Neural cell (in vitro differentiated cells): ENCODE results near the gene LPP.

ENCODE experiments used
- EP300 ChIP-seq: fragments of 450-650 bp; conservative IDR thresholded peaks from 2 replicates; pipeline ENCODE4 v1.6.1; 2014; ENCODE audit warnings: antibody characterized with exemption, mild to moderate bottlenecking, moderate library complexity; ENCODE audit not compliant: poor library complexity, severe bottlenecking
- EZH2 ChIP-seq: fragments of 200-600, 300-800 bp; shearing (Covaris generic), sonication (generic); IDR thresholded peaks from 2 replicates; pipeline ENCODE4 v1.6.1; 2014; ENCODE audit warnings: antibody characterized with exemption, low read length, borderline replicate concordance, mild to moderate bottlenecking; ENCODE audit not compliant: insufficient read depth, poor library complexity, severe bottlenecking
- POLR2AphosphoS5 ChIP-seq: IDR thresholded peaks from 2 replicates; pipeline ENCODE4 v1.6.1; 2012
- RAD21 ChIP-seq: fragments of 450-650 bp; conservative IDR thresholded peaks from 2 replicates; pipeline ENCODE4 v1.6.1; 2014; ENCODE audit warnings: antibody characterized with exemption, mild to moderate bottlenecking, moderate library complexity
- TAF1 ChIP-seq: IDR thresholded peaks from 2 replicates; pipeline ENCODE4 v1.6.1; 2012; ENCODE audit warnings: low read depth
- TF ChIP-seq, protein P1 (sequence below): fragments of 450-650 bp; IDR thresholded peaks from 2 replicates; pipeline ENCODE4 v1.5.1; 2014; ENCODE audit warnings: antibody characterized with exemption, mild to moderate bottlenecking, moderate library complexity; ENCODE audit not compliant: poor library complexity, severe bottlenecking
- TF ChIP-seq, protein P2 (sequence below): IDR thresholded peaks from 2 replicates; pipeline ENCODE4 v1.6.1; 2012; ENCODE audit warnings: borderline replicate concordance

DNA sequence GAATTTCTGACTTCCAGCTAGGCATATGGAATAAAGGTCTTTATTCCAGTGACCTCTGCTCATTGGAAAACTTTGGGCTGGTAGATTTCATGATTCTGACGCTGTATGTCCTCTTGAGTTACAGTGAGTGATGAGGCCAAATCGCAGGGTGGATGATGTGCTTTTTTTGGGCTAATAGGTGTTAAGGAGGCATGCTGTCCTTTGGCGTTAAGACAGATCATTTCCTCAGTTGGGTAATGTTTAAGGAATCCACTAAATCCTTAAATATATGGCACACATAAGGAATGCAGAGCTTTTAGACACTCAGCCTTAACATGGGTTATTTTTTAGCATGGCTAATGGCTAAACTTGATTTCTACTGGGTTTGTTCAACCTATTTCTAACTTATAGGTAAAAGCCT, 87.9 kb downstream of the LPP start:
- TF ChIP-seq POLR2AphosphoS5 (no peak), TAF1 (no peak), EP300 (no peak), EZH2 (no peak), RAD21 (no peak)
- TF ChIP-seq, protein P1, sequence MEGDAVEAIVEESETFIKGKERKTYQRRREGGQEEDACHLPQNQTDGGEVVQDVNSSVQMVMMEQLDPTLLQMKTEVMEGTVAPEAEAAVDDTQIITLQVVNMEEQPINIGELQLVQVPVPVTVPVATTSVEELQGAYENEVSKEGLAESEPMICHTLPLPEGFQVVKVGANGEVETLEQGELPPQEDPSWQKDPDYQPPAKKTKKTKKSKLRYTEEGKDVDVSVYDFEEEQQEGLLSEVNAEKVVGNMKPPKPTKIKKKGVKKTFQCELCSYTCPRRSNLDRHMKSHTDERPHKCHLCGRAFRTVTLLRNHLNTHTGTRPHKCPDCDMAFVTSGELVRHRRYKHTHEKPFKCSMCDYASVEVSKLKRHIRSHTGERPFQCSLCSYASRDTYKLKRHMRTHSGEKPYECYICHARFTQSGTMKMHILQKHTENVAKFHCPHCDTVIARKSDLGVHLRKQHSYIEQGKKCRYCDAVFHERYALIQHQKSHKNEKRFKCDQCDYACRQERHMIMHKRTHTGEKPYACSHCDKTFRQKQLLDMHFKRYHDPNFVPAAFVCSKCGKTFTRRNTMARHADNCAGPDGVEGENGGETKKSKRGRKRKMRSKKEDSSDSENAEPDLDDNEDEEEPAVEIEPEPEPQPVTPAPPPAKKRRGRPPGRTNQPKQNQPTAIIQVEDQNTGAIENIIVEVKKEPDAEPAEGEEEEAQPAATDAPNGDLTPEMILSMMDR: no peak
- TF ChIP-seq, protein P2, sequence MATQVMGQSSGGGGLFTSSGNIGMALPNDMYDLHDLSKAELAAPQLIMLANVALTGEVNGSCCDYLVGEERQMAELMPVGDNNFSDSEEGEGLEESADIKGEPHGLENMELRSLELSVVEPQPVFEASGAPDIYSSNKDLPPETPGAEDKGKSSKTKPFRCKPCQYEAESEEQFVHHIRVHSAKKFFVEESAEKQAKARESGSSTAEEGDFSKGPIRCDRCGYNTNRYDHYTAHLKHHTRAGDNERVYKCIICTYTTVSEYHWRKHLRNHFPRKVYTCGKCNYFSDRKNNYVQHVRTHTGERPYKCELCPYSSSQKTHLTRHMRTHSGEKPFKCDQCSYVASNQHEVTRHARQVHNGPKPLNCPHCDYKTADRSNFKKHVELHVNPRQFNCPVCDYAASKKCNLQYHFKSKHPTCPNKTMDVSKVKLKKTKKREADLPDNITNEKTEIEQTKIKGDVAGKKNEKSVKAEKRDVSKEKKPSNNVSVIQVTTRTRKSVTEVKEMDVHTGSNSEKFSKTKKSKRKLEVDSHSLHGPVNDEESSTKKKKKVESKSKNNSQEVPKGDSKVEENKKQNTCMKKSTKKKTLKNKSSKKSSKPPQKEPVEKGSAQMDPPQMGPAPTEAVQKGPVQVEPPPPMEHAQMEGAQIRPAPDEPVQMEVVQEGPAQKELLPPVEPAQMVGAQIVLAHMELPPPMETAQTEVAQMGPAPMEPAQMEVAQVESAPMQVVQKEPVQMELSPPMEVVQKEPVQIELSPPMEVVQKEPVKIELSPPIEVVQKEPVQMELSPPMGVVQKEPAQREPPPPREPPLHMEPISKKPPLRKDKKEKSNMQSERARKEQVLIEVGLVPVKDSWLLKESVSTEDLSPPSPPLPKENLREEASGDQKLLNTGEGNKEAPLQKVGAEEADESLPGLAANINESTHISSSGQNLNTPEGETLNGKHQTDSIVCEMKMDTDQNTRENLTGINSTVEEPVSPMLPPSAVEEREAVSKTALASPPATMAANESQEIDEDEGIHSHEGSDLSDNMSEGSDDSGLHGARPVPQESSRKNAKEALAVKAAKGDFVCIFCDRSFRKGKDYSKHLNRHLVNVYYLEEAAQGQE: no peak
